GM12878 (cell line): ENCODE measurements around the gene SOBP. TPM values are rescaled to one million over a fixed set of nuclear protein-coding genes. Genes with fewer than 3 reads are reported as not detected.

Source experiments
- ATAC-seq: fragments of 200-7000 bp; cut with Tn5 transposase; 3 replicates; pipeline ENCODE4 v1.9.1; 2020; ENCODE audit warnings: mild to moderate bottlenecking, moderate library complexity
- BruUV-seq: library from RNA; stranded (reverse); fragments of 400-500 nt; replicated peaks from 2 replicates; lab custom pipeline; 2021; lab: Mats Ljungman, UMichigan
- CTCF ChIA-PET: fragments of 300-600 bp; sonication (Branson Sonifier 250); formaldehyde crosslinking; extraction: SDS; loops from one replicate; lab custom pipeline; 2021; ENCODE audit warnings: inconsistent platforms; lab: Yijun Ruan, JAX
- POLR2A ChIA-PET: fragments of 350-600 bp; formaldehyde crosslinking; extraction: SDS; loops from one replicate; lab custom pipeline; 2021; ENCODE audit warnings: inconsistent platforms; lab: Charles Lee
- RAD21 ChIA-PET: fragments of 300-600 bp; sonication (Branson Sonifier 250); formaldehyde crosslinking; loops from one replicate; lab custom pipeline; 2023; ENCODE audit warnings: antibody characterized with exemption; ENCODE audit not compliant: unreplicated experiment; lab: Charles Lee
- SMC1A ChIA-PET: fragments of 300-600 bp; sonication (Branson Sonifier 250); formaldehyde crosslinking; loops from one replicate; lab custom pipeline; 2023; ENCODE audit not compliant: unreplicated experiment, uncharacterized antibody; lab: Charles Lee
- DNase-seq: peaks from one replicate; pipeline ENCODE4 v3.0.0-alpha.2; 2011; ENCODE audit warnings: low read depth, low spot score
- FAIRE-seq: peaks from 3 replicates; lab custom pipeline; 2011; peaks lifted over from hg19 to GRCh38; lab: Jason Lieb, UNC
- H2AFZ ChIP-seq: 2 replicates; pipeline ENCODE4 v1.6.0; 2011; ENCODE audit warnings: low read depth, low read length, control low read depth; ENCODE audit not compliant: control insufficient read depth
- H3K27ac ChIP-seq: 2 replicates; pipeline ENCODE4 v1.5.1; 2011; ENCODE audit warnings: control low read depth; ENCODE audit not compliant: control insufficient read depth, insufficient read depth
- H3K27me3 ChIP-seq, 2 experiments: replicated peaks in 1 of 2; 2 replicates each; pipeline versions ENCODE4 v1.6.0 to v1.6.1; 2011; ENCODE audit warnings: low read length in 1 of 2; ENCODE audit not compliant: control insufficient read depth in 2 of 2, insufficient read depth in 2 of 2
- H3K36me3 ChIP-seq, 2 experiments: 2 replicates each; pipeline ENCODE4 v1.5.1; 2011; ENCODE audit warnings: low read length in 1 of 2; ENCODE audit not compliant: control insufficient read depth in 2 of 2, insufficient read depth in 2 of 2
- H3K4me1 ChIP-seq: 2 replicates; pipeline ENCODE4 v1.6.1; 2011; ENCODE audit warnings: mild to moderate bottlenecking, low read length, moderate library complexity, mixed read lengths; ENCODE audit not compliant: control insufficient read depth, insufficient read depth
- H3K4me2 ChIP-seq: 2 replicates; pipeline ENCODE4 v1.6.0; 2011; ENCODE audit warnings: control low read depth; ENCODE audit not compliant: control insufficient read depth, insufficient read depth
- H3K4me3 ChIP-seq: fragments of 200-600 bp; sonication (generic); 2 replicates; pipeline ENCODE4 v1.5.1; 2016
- H3K79me2 ChIP-seq: 2 replicates; pipeline ENCODE4 v1.6.0; 2011; ENCODE audit warnings: low read length; ENCODE audit not compliant: control insufficient read depth, insufficient read depth
- H3K9ac ChIP-seq: 2 replicates; pipeline ENCODE4 v1.8.0; 2011; ENCODE audit warnings: low read length, control low read depth, mixed read lengths; ENCODE audit not compliant: control insufficient read depth, insufficient read depth
- H3K9me3 ChIP-seq: replicated peaks from 3 replicates; pipeline ENCODE4 v1.5.1; 2011; ENCODE audit warnings: mild to moderate bottlenecking, low read length; ENCODE audit not compliant: control insufficient read depth, insufficient read depth
- H4K20me1 ChIP-seq: 2 replicates; pipeline ENCODE4 v1.6.0; 2011; ENCODE audit not compliant: control insufficient read depth, insufficient read depth
- CBFB ChIP-seq: IDR thresholded peaks from 2 replicates; pipeline ENCODE4 v1.6.1; 2016; ENCODE audit warnings: antibody characterized with exemption, low read depth
- EED ChIP-seq: sonication (generic); IDR thresholded peaks from 2 replicates; pipeline ENCODE4 v1.6.1; 2016; ENCODE audit warnings: antibody characterized with exemption, low read depth
- FOS ChIP-seq: IDR thresholded peaks from 3 replicates; pipeline ENCODE4 v1.6.1; 2011; ENCODE audit warnings: borderline replicate concordance; ENCODE audit not compliant: insufficient read length; ENCODE audit errors: extremely low read depth
- JUNB ChIP-seq: IDR thresholded peaks from 2 replicates; pipeline ENCODE4 v1.6.1; 2016; ENCODE audit warnings: antibody characterized with exemption, mild to moderate bottlenecking
- KAT2A ChIP-seq: conservative IDR thresholded peaks from 2 replicates; pipeline ENCODE4 v1.6.1; 2011; ENCODE audit warnings: low read depth, low read length; ENCODE audit not compliant: control insufficient read depth
- MAX ChIP-seq: IDR thresholded peaks from 2 replicates; pipeline ENCODE4 v1.6.1; 2012; ENCODE audit warnings: low read depth, low read length, improper control_type of control experiment
- MEF2A ChIP-seq: IDR thresholded peaks from 2 replicates; pipeline ENCODE4 v1.6.1; 2011; ENCODE audit warnings: low read depth, mild to moderate bottlenecking, low read length, moderate library complexity; ENCODE audit not compliant: insufficient read depth
- NR2F1 ChIP-seq: fragments of 450-650 bp; conservative IDR thresholded peaks from 2 replicates; pipeline ENCODE4 v1.6.1; 2017; ENCODE audit warnings: mild to moderate bottlenecking
- POU2F2 ChIP-seq: IDR thresholded peaks from 3 replicates; pipeline ENCODE4 v1.6.1; 2011; ENCODE audit warnings: low read depth, mild to moderate bottlenecking, low read length, borderline replicate concordance
- STAT3 ChIP-seq: IDR thresholded peaks from 2 replicates; pipeline ENCODE4 v1.6.1; 2011; ENCODE audit warnings: low read depth, low read length, improper control_type of control experiment
- USF2 ChIP-seq: IDR thresholded peaks from 2 replicates; pipeline ENCODE4 v1.6.1; 2011; ENCODE audit warnings: low read depth, low read length, improper control_type of control experiment, borderline replicate concordance
- WGBS: methylation state at CpG from one replicate; pipeline ENCODE4 v1.1.6; 2016; ENCODE audit warnings: low lambda C conversion rate; ENCODE audit not compliant: insufficient replicate concordance, insufficient coverage; ENCODE audit errors: missing lambda C conversion rate; 5-methylcytosine and 5-hydroxymethylcytosine counted together
- in situ Hi-C: fragments of 300-500 bp; cut with MboI; formaldehyde crosslinking; loops from 9 replicates; pipeline ENCODE4 v1.14.3; 2018; ENCODE audit warnings: mixed read lengths
- intact Hi-C: fragments of 100-400 bp; cut with micrococcal nuclease; formaldehyde crosslinking; loops from one replicate; pipeline ENCODE4 v1.14.2; 2022; ENCODE audit not compliant: unreplicated experiment
- polyA plus RNA-seq, 11 experiments: library from polyadenylated mRNA; depleted of rRNA in 4 of 11; unstranded in 6 of 11; stranded (reverse) in 5 of 11; fragments of >200 nt; fragmentation: Nextera tagmentation in 4 of 11; fragmentation: Illumina TruSeq in 1 of 11; extraction: Ambion mirVana in 4 of 11; extraction: Trizol in 1 of 11; gene quantifications; 1 replicate in 1 of 11; 2 replicates in 10 of 11; pipeline versions ENCODE4 v1.2.1 to v1.2.3, GENCODE V29; 2011 to 2016; ENCODE audit warnings: inconsistent platforms in 2 of 11, missing spikeins in 2 of 11, low read depth in 1 of 11
- total RNA-seq, 4 experiments: library from RNA; depleted of rRNA in 3 of 4; stranded (reverse); fragments of >200 nt in 3 of 4; fragmentation: Illumina TruSeq in 1 of 4; extraction: Trizol in 1 of 4; gene quantifications; 2 replicates each; pipeline versions ENCODE4 v1.2.1 to v1.2.3, GENCODE V29; 2013 to 2021

SOBP gene
- total and polyA plus RNA-seq, 10 of the 15 experiments (the other 5 are each of a cell fraction or from before 2014, with no cell fraction given), result 0.49 to 1.9 (median 0.78) TPM

- Histone ChIP-seq H3K4me3 (no peak overlapping the region), H3K4me1 (no peaks in the 10 kb centered on the region), H4K20me1 (no peaks in the 10 kb centered on the region), H3K27ac (no peak overlapping the region), H3K9me3 (no peaks in the 10 kb centered on the region), H3K27me3 (peaks cover 0 to under 1% of the 10 kb centered on the region in 2 experiments; a peak in 2 of 4 replicates), H3K79me2 (no peaks in the 10 kb centered on the region), H3K36me3 (no peaks in the 10 kb centered on the region), H3K9ac (no peak overlapping the region), H3K4me2 (no peak overlapping the region), H2AFZ (no peak overlapping the region)
- 48% methylated on average over 5 of the region's 7 CpGs for WGBS
- in situ Hi-C loops (no loop called here), intact Hi-C loops (no loop called here)
- TF ChIP-seq JUNB, result no peak
- no peak for TF ChIP-seq STAT3
- TF ChIP-seq EED, result no peak
- TF ChIP-seq KAT2A, result no peak
- TF ChIP-seq POU2F2, result no peak
- no peak for TF ChIP-seq CBFB
- FAIRE-seq (no peak), ATAC-seq (no peak), DNase-seq (no peak)
- SMC1A ChIA-PET, result no interaction called here
- BruUV-seq, result no TSS peak
- RAD21 ChIA-PET, result no interaction called here
- CTCF ChIA-PET, result no interaction called here
- POLR2A ChIA-PET, result no interaction called here
These were observed 75.3 kb downstream of the SOBP start for GRCh38 chr6:107565165-107565723.

- no TSS peak for BruUV-seq
- 0% methylated on average over 1 of the region's 1 CpG for WGBS
- intact Hi-C loops, result no loop called here
These were observed 77.7 kb downstream of the SOBP start for GRCh38 chr6:107567643-107568042.

More at GRCh38 chr6:107567643-107568042, 77.7 kb downstream of the SOBP start:
- ATAC-seq (no peak), FAIRE-seq (no peak)
- in situ Hi-C loops, result no loop called here
- no peak overlapping the region for H3K27ac ChIP-seq
- ChIA-PET CTCF (no interaction called here), SMC1A (interaction anchor here (1.0 kb wide), 1 partner anchor 250 kb away, joined by 3 read pairs; no protein-coding TSS in a partner anchor)
- H3K4me3 ChIP-seq, result no peak overlapping the region
- H3K9me3 ChIP-seq, result no peaks in the 10 kb centered on the region
- no peaks in the 10 kb centered on the region for H3K4me1 ChIP-seq
- H3K9ac ChIP-seq, result no peak overlapping the region
- no peak overlapping the region for H2AFZ ChIP-seq
- no peaks in the 10 kb centered on the region for H4K20me1 ChIP-seq
- no peak for TF ChIP-seq NR2F1
- no peak for TF ChIP-seq USF2
- no peak for TF ChIP-seq MAX
- TF ChIP-seq FOS, result no peak
- no peak for TF ChIP-seq MEF2A
- TF ChIP-seq, all 136 proteins: peak for 0
- Histone ChIP-seq H3K27me3 (no peaks in the 10 kb centered on the region; a peak in 3 of 4 replicates), H3K36me3 (no peaks in the 10 kb centered on the region), H3K79me2 (no peaks in the 10 kb centered on the region), H3K4me2 (no peak overlapping the region)
- no peak for DNase-seq
- ChIA-PET RAD21 (no interaction called here), POLR2A (no interaction called here)
